Heart left ventricle (tissue), 16 donors: Measurements from ENCODE around the gene TJP1. TPM values are rescaled to one million over a fixed set of nuclear protein-coding genes. Genes with fewer than 3 reads are reported as not detected.
A peak's percentile ranks its signal among the peaks of the same experiment; 100 is the strongest.

Experiments
- ATAC-seq, 4 donors: fragments of 200-7000 bp; cut with Tn5 transposase; one replicate each; pipeline ENCODE4 v1.9.1; 2020 to 2022; ENCODE audit warnings: moderate library complexity in 4 of 4, mild to moderate bottlenecking in 3 of 4, moderate number of reproducible peaks in 1 of 4
- DNase-seq, 5 donors: peaks; one replicate each; pipeline ENCODE4 v3.0.0-alpha.2; 2020
- H3K27ac ChIP-seq, 12 donors: fragments of 200-600 bp; sonication (generic) in 4 of 12; one replicate each; pipeline versions ENCODE4 v1.5.0 to v1.8.0; 2016 to 2022; ENCODE audit warnings: mild to moderate bottlenecking in 2 of 12
- H3K27me3 ChIP-seq, 9 donors: fragments of 200-600 bp; sonication (generic) in 2 of 9; one replicate each; pipeline versions ENCODE4 v1.5.1 to v1.8.0; 2016 to 2022; ENCODE audit warnings: mild to moderate bottlenecking in 3 of 9
- H3K36me3 ChIP-seq, 9 donors: fragments of 200-600 bp; sonication (generic) in 2 of 9; one replicate each; pipeline versions ENCODE4 v1.5.0 to v1.8.0; 2018 to 2022; ENCODE audit warnings: mild to moderate bottlenecking in 2 of 9
- H3K4me1 ChIP-seq, 12 donors: fragments of 200-600 bp; sonication (generic) in 4 of 12; one replicate each; pipeline versions ENCODE4 v1.5.0 to v1.8.0; 2016 to 2022; ENCODE audit warnings: mild to moderate bottlenecking in 3 of 12
- H3K4me3 ChIP-seq, 12 donors: fragments of 200-600 bp; sonication (generic) in 4 of 12; one replicate each; pipeline versions ENCODE4 v1.5.0 to v1.8.0; 2017 to 2022; ENCODE audit warnings: mild to moderate bottlenecking in 9 of 12, moderate library complexity in 4 of 12
- H3K9me3 ChIP-seq, 12 donors: fragments of 200-600 bp; sonication (generic) in 4 of 12; one replicate each; pipeline versions ENCODE4 v1.5.0 to v1.8.0; 2016 to 2022; ENCODE audit warnings: mild to moderate bottlenecking in 1 of 12
- CTCF ChIP-seq, 12 donors: fragments of 200-600 bp; sonication (generic) in 4 of 12; IDR thresholded peaks; one replicate each; pipeline versions ENCODE4 v1.5.0 to v1.8.0; 2018 to 2022; ENCODE audit warnings: antibody characterized with exemption in 12 of 12, mild to moderate bottlenecking in 5 of 12
- POLR2A ChIP-seq, 2 donors: fragments of 450-650 bp; IDR thresholded peaks; one replicate each; pipeline ENCODE4 v1.6.1; 2017; ENCODE audit warnings: antibody characterized with exemption in 2 of 2, mild to moderate bottlenecking in 2 of 2, moderate library complexity in 2 of 2
- WGBS, 4 donors: extraction: QIAGEN DNeasy Blood & Tissue Kit in 2 of 4; methylation state at CpG; one replicate each; pipeline versions ENCODE4 v1.1.5 to v1.1.7; 2013 to 2018; 5-methylcytosine and 5-hydroxymethylcytosine counted together
- intact Hi-C, 10 donors: fragments of 100-400 bp; cut with DNase I; formaldehyde crosslinking; loops; one replicate each; pipeline versions ENCODE4 v1.11.1 to v1.14.2; 2022
- polyA plus RNA-seq, 2 donors: library from polyadenylated mRNA; stranded (reverse); fragments of 200-250 nt; gene quantifications; one replicate each; pipeline ENCODE4 v1.2.3, GENCODE V29; 2013
- total RNA-seq, 9 donors: library from RNA; depleted of rRNA in 2 of 9; stranded (reverse); fragments of >200 nt in 2 of 9; fragmentation: NEBNext Ultra II Directional in 3 of 9; extraction: Animal tissue kit (Norgen Biotek cat#: 25700) in 3 of 9; gene quantifications; one replicate each; pipeline versions ENCODE4 v1.1.0 to v1.2.4, GENCODE V29; 2016 to 2023
- donor health status: ischemic (EF 13 %, LVEDD 7.1; RV severe dilation, severe dysfunction).
- donor health status: healthy with polysubstance abuse.
- donor health status: DM: no; HTN: yes; CAD: no.
- donor health status: DM: no; HTN: no; CAD: no.
- donor health status: ischemic (EF 25% LVEDD 6.9; RV normal size, moderate dysfunction).
- donor health status: ischemic (EF 25% LVEDD 5.7; RV mildly dilated, moderate dysfunction).
- donor health status: healthy.
- donor health status: DM: yes; HTN: yes; CAD: no.
- donor health status: ischemic (EF 35%, LVEDD 5.7; RV mildly dilated, moderate dysfunction).
- donor health status: nonischemic (EF 11% LVEDD 7.7; RV severe dilation, severe dysfunction).
- donor health status: DM: yes; HTN: yes; CAD: no.
- donor health status: PGD.
- donor health status: ischemic (EF 29% LVEDD 5.4; RV normal size, mild dysfunction).
- donor health status: nonischemic (EF 23%, LVEDD 6.1; RV moderate dilation, normal function).

Gene TJP1
- total and polyA plus RNA-seq, 11 donors, result 26.8 to 159 (median 105) TPM

DNA sequence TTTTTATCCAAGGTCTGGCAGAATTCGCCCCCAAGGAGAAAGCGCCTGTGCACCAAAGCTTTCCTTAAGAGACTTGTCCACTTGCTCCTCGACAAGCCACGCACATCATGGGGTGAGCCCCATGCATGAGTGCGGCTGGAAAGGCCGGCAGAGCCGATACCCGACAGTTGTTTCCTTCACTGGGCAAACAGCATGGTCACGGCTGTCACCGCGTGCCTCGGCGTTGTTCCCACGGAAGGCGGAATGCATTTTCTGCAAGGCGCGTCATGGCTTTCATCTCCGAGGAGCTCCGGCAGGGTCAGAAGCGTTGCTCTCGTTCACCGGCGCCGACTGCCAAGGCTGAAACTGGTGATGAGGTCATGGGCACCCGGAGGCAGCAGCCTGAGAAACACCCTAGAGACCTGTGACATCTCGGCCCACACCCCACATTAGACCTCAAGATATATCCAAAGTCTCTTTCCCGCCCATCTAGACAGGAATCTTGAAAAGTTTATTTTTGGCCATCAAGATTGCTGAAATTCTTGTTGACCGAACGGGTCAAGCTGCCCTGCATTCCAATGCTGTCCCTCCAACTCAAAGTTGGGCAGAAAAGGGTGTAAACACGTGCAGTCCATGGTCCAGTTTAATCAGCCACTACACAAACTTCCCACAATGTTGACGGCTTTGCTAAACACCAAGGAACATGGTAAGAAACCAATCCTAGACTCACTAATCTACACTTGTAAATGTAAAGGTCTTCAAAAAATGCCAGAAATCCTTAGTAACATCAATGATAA lies 604 bp upstream of the TJP1 start:
- TF ChIP-seq POLR2A (IDR thresholded peaks at IDR 0.05) (no peak), CTCF (IDR thresholded peaks at IDR 0.05) (no peak)
- Histone ChIP-seq H3K4me3 (peak overlapping the region; percentile 60 to 97 (median 84)), H3K27me3 (peaks cover 0 to 53% (median 0%) of the 10 kb centered on the region in 9 donors), H3K27ac (peak overlapping the region; percentile 97 to 100 (median 99)), H3K9me3 (no peaks in the 10 kb centered on the region), H3K36me3 (no peaks in the 10 kb centered on the region), H3K4me1 (peaks cover 2 to 49% (median 29%) of the 10 kb centered on the region in 12 donors)
- ATAC-seq (peak; percentile 28 to 57 (median 52)), DNase-seq (peak; percentile 66 to 88 (median 79))
- WGBS, 4 donors, result 2 to 5% (median 3%) methylated on average over 19 to 31 of the region's 31 CpGs
- intact Hi-C loops, result loop anchor here in 9 of 10 donors (2.0 to 5.0 kb wide), 9 partner anchors 48 to 104 kb away; no protein-coding TSS in a partner anchor

GRCh38 chr15:29821416-29822099 lies 710 bp downstream of the TJP1 start:
- Histone ChIP-seq H3K27me3 (peaks cover 0 to 42% (median 0%) of the 10 kb centered on the region in 9 donors), H3K9me3 (no peaks in the 10 kb centered on the region), H3K36me3 (no peaks in the 10 kb centered on the region), H3K27ac (peak overlapping the region; percentile 97 to 100 (median 99)), H3K4me1 (peaks cover 2 to 47% (median 20%) of the 10 kb centered on the region in 12 donors), H3K4me3 (peak overlapping the region; percentile 60 to 97 (median 84))
- ATAC-seq (peak; percentile 66 to 84 (median 70)), DNase-seq (peak; percentile 79 to 89 (median 81))
- 0 to 1% (median 1%) methylated on average over 14 to 79 of the region's 79 CpGs for WGBS, 4 donors
- TF ChIP-seq POLR2A (IDR thresholded peaks at IDR 0.05) (peak in 1 of 2 donors; percentile 37), CTCF (IDR thresholded peaks at IDR 0.05) (peak in 8 of 12 donors; percentile 10 to 50 (median 30))
- intact Hi-C loops, result loop anchor here in 9 of 10 donors (2.0 to 5.0 kb wide), 9 partner anchors 49 to 106 kb away; no protein-coding TSS in a partner anchor

DNA sequence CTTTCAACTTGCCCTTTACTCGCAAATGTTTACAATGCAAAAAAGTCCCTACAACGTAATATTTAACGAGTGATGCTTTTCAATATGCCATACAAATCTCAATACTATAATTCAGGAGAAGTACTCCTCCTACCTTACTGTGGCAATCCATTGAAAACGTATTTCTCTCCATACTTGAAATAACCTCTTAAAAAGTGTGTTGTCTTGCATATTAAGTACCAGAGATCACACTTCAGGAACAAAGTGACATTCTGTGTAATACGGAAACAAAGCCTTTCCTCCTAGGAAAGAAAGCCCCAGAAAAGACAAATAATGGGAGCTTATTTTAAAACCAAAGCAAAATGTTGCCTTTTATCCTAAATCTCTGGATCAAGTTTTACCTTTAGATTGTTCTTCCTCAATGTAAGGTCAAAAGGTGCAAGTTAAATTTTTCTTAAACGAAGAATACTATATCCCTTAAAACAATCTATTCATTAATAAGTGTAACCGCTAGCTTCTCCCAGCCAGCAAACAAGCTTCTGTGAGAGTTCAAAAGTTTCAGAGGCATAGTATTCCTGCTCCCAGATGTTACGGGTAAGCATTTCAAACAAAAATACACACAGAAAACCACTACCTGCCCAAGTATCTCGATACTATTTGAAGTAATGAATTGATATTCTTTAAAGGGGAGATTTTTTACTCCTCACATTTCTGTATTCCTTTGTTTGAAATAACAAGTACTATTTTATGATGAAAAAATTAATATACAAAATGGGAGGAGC lies 1.7 kb downstream of the TJP1 start:
- Histone ChIP-seq H3K4me1 (peaks cover 2 to 56% (median 28%) of the 10 kb centered on the region in 12 donors), H3K36me3 (no peaks in the 10 kb centered on the region), H3K27ac (peak overlapping the region; percentile 3 to 100 (median 99)), H3K27me3 (peaks cover 0 to 42% (median 0%) of the 10 kb centered on the region in 9 donors), H3K4me3 (peak overlapping the region; percentile 60 to 97 (median 84)), H3K9me3 (no peaks in the 10 kb centered on the region)
- intact Hi-C loops, result loop anchor here in 8 of 10 donors (1.0 to 5.0 kb wide), 9 partner anchors 52 to 107 kb away; no protein-coding TSS in a partner anchor
- ATAC-seq (no peak), DNase-seq (no peak)
- 4 to 7% (median 6%) methylated on average over 9 of the region's 9 CpGs for WGBS, 4 donors
- TF ChIP-seq POLR2A (IDR thresholded peaks at IDR 0.05), result no peak
- TF ChIP-seq CTCF (IDR thresholded peaks at IDR 0.05), result no peak
